ENCODE measurements around the gene PALS1.
"Not testable (repeated sequence)": the region's sequence is repeated elsewhere in the genome, so short reads cannot be mapped to it uniquely, and the experiment has no call there.

PALS1 gene

GRCh38 chr14:67257906-67258305, 16.7 kb downstream of the PALS1 start:
- no peak for DNase-seq (ENCODE audit: low read depth)

GRCh38 chr14:67260965-67261364, 19.7 kb downstream of the PALS1 start:
- no peak for DNase-seq (ENCODE audit: low read depth)

- DNase-seq (ENCODE audit: low read depth): no peak
These were observed 22.4 kb downstream of the PALS1 start for GRCh38 chr14:67263499-67264149.

GRCh38 chr14:67265131-67265530, 23.9 kb downstream of the PALS1 start:
- DNase-seq (ENCODE audit: low read depth): no peak

GRCh38 chr14:67267576-67268328, 26.5 kb downstream of the PALS1 start:
- no peak for DNase-seq (ENCODE audit: low read depth)

- DNase-seq (ENCODE audit: low read depth): no peak
These were observed 27.4 kb downstream of the PALS1 start for GRCh38 chr14:67268426-67269150.

GRCh38 chr14:67269298-67270060, 28.2 kb downstream of the PALS1 start:
- DNase-seq (ENCODE audit: low read depth): no peak

- DNase-seq (ENCODE audit: low read depth): no peak
These were observed 29.0 kb downstream of the PALS1 start for GRCh38 chr14:67270145-67270753.

GRCh38 chr14:67270933-67271332, 29.7 kb downstream of the PALS1 start:
- DNase-seq (ENCODE audit: low read depth): no peak

GRCh38 chr14:67273281-67273680, 32.0 kb downstream of the PALS1 start:
- DNase-seq (ENCODE audit: low read depth): not testable (repeated sequence)

GRCh38 chr14:67276131-67276530, 34.9 kb downstream of the PALS1 start:
- DNase-seq (ENCODE audit: low read depth): no peak

- no peak for DNase-seq (ENCODE audit: low read depth)
These were observed 39.3 kb downstream of the PALS1 start for GRCh38 chr14:67280506-67280905.

- DNase-seq (ENCODE audit: low read depth): no peak
These were observed 44.7 kb downstream of the PALS1 start for GRCh38 chr14:67285876-67286452.
